Measurements from ENCODE around the gene CHCHD3. TPM values are rescaled to one million over a fixed set of nuclear protein-coding genes. Genes with fewer than 3 reads are reported as not detected.

The CHCHD3 gene
- polyA plus RNA-seq, 3 donors = 30.5 to 56.7 (median 48.8) TPM

DNA sequence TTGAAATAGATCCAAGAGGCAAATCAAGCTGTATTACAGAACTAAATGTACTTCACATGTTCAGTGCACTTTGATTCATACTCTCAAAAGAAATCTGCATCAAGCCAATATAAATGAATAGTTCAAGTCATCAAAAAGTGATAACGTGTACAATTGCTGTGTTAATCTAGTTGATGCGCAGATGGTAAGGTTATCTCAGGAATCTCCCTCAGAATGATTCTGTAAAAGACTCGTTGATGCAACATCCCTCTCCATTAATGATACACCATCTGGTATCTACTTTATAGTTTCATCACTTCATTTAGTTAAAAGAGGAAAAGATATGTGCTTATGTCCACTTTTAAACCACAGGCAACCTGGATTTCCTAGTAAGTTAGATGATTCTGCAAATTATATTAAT, 200.6 kb downstream of the CHCHD3 start:
- TF ChIP-seq, protein P1, sequence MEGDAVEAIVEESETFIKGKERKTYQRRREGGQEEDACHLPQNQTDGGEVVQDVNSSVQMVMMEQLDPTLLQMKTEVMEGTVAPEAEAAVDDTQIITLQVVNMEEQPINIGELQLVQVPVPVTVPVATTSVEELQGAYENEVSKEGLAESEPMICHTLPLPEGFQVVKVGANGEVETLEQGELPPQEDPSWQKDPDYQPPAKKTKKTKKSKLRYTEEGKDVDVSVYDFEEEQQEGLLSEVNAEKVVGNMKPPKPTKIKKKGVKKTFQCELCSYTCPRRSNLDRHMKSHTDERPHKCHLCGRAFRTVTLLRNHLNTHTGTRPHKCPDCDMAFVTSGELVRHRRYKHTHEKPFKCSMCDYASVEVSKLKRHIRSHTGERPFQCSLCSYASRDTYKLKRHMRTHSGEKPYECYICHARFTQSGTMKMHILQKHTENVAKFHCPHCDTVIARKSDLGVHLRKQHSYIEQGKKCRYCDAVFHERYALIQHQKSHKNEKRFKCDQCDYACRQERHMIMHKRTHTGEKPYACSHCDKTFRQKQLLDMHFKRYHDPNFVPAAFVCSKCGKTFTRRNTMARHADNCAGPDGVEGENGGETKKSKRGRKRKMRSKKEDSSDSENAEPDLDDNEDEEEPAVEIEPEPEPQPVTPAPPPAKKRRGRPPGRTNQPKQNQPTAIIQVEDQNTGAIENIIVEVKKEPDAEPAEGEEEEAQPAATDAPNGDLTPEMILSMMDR (IDR thresholded peaks at IDR 0.05) = no peak
- DNase-seq = no peak
- intact Hi-C loops (cut with micrococcal nuclease) = no loop called here
- no peaks in the 10 kb centered on the region for H3K27me3 ChIP-seq (ENCODE audit: control insufficient read depth in 2 of 2, insufficient read depth in 2 of 2, low read length in 2 of 2)
- no peaks in the 10 kb centered on the region for H3K4me1 ChIP-seq (ENCODE audit: control insufficient read depth in 1 of 2, insufficient read depth in 2 of 2, low read length in 2 of 2)
- peaks cover 1% of the 10 kb centered on the region for H3K4me1 Mint-ChIP-seq
- H3K4me3 ChIP-seq (replicated peaks in 1 of 3; ENCODE audit: low read depth in 2 of 3, low read length in 3 of 3) = no peak overlapping the region
- H3K36me3 ChIP-seq (replicated peaks in 1 of 2; ENCODE audit: control insufficient read depth in 1 of 2, insufficient read depth in 2 of 2, low read length in 2 of 2) = peaks cover 3 to 21% of the 10 kb centered on the region in 2 donors
- H3K4me3 Mint-ChIP-seq = no peak overlapping the region
- no peaks in the 10 kb centered on the region for H3K27me3 Mint-ChIP-seq (ENCODE audit: low read depth in 3 of 3)
- WGBS (ENCODE audit: insufficient coverage) = no CpG with 5 or more reads among the region's 3 CpGs
- H2AFZ ChIP-seq (ENCODE audit: insufficient read depth, low read depth, low read length, poor library complexity, severe bottlenecking) = no peak overlapping the region
- peaks cover 28 to 29% of the 10 kb centered on the region in 2 donors for H3K36me3 Mint-ChIP-seq
- H3K27ac ChIP-seq (ENCODE audit: low read depth in 1 of 2, low read length in 2 of 2) = no peak overlapping the region
- no peak overlapping the region for H3K27ac Mint-ChIP-seq
- no peaks in the 10 kb centered on the region for H4K20me1 ChIP-seq (ENCODE audit: insufficient read depth, low read length)
- no peaks in the 10 kb centered on the region for H3K79me2 ChIP-seq (ENCODE audit: insufficient read depth, low read length)
- no peaks in the 10 kb centered on the region for H3K9me3 Mint-ChIP-seq
- no peak overlapping the region for H3K9ac ChIP-seq (ENCODE audit: insufficient read depth, low read length, poor library complexity, severe bottlenecking)
- H3K9me3 ChIP-seq (replicated peaks in 1 of 2; ENCODE audit: control insufficient read depth in 1 of 2, insufficient read depth in 1 of 2, low read length in 2 of 2) = no peaks in the 10 kb centered on the region
- H3K4me2 ChIP-seq (replicated peaks; ENCODE audit: extremely low read depth, low read length, poor library complexity, severe bottlenecking) = no peak overlapping the region

DNA sequence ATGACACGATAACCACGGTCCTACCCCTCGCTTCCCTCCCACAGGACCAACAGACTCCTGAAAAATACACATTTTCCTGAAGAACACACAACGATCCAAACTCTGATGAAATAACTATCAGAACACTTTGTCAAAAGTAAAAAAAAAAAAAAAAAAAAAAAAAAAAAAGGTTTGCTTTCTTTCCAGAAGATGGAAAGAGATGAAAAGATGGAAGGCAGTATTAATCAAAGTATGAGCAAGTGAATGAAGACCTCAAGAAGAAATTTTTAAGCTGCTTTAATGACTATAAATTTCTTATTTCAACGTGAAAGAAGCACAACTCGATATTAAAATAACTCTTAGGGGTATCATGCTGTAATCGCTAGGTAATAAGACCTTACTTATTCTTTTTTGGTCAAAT, 202.3 kb downstream of the CHCHD3 start:
- no peak overlapping the region for H3K4me3 ChIP-seq (replicated peaks in 1 of 3; ENCODE audit: low read depth in 2 of 3, low read length in 3 of 3)
- H3K27ac ChIP-seq (ENCODE audit: low read depth in 1 of 2, low read length in 2 of 2) = no peak overlapping the region
- no peaks in the 10 kb centered on the region for H3K4me1 ChIP-seq (ENCODE audit: control insufficient read depth in 1 of 2, insufficient read depth in 2 of 2, low read length in 2 of 2)
- no peak overlapping the region for H3K27ac Mint-ChIP-seq
- H3K36me3 ChIP-seq (replicated peaks in 1 of 2; ENCODE audit: control insufficient read depth in 1 of 2, insufficient read depth in 2 of 2, low read length in 2 of 2) = peaks cover 1 to 19% of the 10 kb centered on the region in 2 donors
- H3K4me3 Mint-ChIP-seq = no peak overlapping the region
- 100% methylated on average over 2 of the region's 7 CpGs for WGBS (ENCODE audit: insufficient coverage)
- no peak for DNase-seq
- H3K4me1 Mint-ChIP-seq = peaks cover 1% of the 10 kb centered on the region
- intact Hi-C loops (cut with micrococcal nuclease) = no loop called here
- no peaks in the 10 kb centered on the region for H3K27me3 Mint-ChIP-seq (ENCODE audit: low read depth in 3 of 3)
- no peak overlapping the region for H3K9ac ChIP-seq (ENCODE audit: insufficient read depth, low read length, poor library complexity, severe bottlenecking)
- no peak overlapping the region for H2AFZ ChIP-seq (ENCODE audit: insufficient read depth, low read depth, low read length, poor library complexity, severe bottlenecking)
- no peaks in the 10 kb centered on the region for H3K9me3 ChIP-seq (replicated peaks in 1 of 2; ENCODE audit: control insufficient read depth in 1 of 2, insufficient read depth in 1 of 2, low read length in 2 of 2)
- H4K20me1 ChIP-seq (ENCODE audit: insufficient read depth, low read length) = no peaks in the 10 kb centered on the region
- TF ChIP-seq, protein P1 (IDR thresholded peaks at IDR 0.05) = no peak
- peaks cover 22 to 24% of the 10 kb centered on the region in 2 donors for H3K36me3 Mint-ChIP-seq
- H3K27me3 ChIP-seq (ENCODE audit: control insufficient read depth in 2 of 2, insufficient read depth in 2 of 2, low read length in 2 of 2) = no peaks in the 10 kb centered on the region
- H3K4me2 ChIP-seq (replicated peaks; ENCODE audit: extremely low read depth, low read length, poor library complexity, severe bottlenecking) = no peak overlapping the region
- H3K9me3 Mint-ChIP-seq = no peaks in the 10 kb centered on the region
- H3K79me2 ChIP-seq (ENCODE audit: insufficient read depth, low read length) = no peaks in the 10 kb centered on the region
